ENCODE results near the gene PTPRG. TPM values are rescaled to one million over a fixed set of nuclear protein-coding genes. Genes with fewer than 3 reads are reported as not detected.

Gene PTPRG
- polyA plus RNA-seq, 3 donors, result not detected

DNA sequence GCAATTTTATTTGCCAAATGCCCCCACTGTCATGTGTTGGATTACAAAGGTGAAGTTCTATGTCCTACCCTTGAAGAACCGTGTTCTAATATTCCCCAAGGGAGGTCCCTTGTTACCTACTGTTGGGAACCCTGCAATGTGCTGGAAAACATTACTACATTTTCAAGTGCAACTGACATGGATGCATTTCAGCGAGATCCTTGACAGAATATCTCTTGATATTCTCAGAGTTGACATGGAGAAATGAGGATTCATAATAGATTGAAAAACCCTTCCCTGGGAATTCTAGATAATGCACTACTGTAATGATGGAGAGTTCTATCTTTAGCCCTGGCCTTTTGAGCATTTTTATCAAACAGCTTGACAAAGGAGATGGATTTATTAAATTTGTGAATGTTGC lies 414.6 kb downstream of the PTPRG start:
- Histone ChIP-seq H3K36me3 (replicated peaks in 1 of 2; ENCODE audit: control insufficient read depth in 1 of 2, insufficient read depth in 2 of 2, low read length in 2 of 2) (no peaks in the 10 kb centered on the region), H3K4me2 (replicated peaks; ENCODE audit: extremely low read depth, low read length, poor library complexity, severe bottlenecking) (no peak overlapping the region), H3K4me1 (ENCODE audit: control insufficient read depth in 1 of 2, insufficient read depth in 2 of 2, low read length in 2 of 2) (no peaks in the 10 kb centered on the region), H2AFZ (ENCODE audit: insufficient read depth, low read depth, low read length, poor library complexity, severe bottlenecking) (no peak overlapping the region), H3K9me3 (replicated peaks in 1 of 2; ENCODE audit: control insufficient read depth in 1 of 2, insufficient read depth in 1 of 2, low read length in 2 of 2) (no peaks in the 10 kb centered on the region), H3K27ac (ENCODE audit: low read depth in 1 of 2, low read length in 2 of 2) (no peak overlapping the region), H3K4me3 (replicated peaks in 1 of 3; ENCODE audit: low read depth in 2 of 3, low read length in 3 of 3) (no peak overlapping the region), H4K20me1 (ENCODE audit: insufficient read depth, low read length) (no peaks in the 10 kb centered on the region), H3K27me3 (ENCODE audit: control insufficient read depth in 2 of 2, insufficient read depth in 2 of 2, low read length in 2 of 2) (no peaks in the 10 kb centered on the region), H3K79me2 (ENCODE audit: insufficient read depth, low read length) (no peaks in the 10 kb centered on the region), H3K9ac (ENCODE audit: insufficient read depth, low read length, poor library complexity, severe bottlenecking) (no peak overlapping the region)
- 83% methylated on average over 1 of the region's 2 CpGs for WGBS (ENCODE audit: insufficient coverage)
- Mint-ChIP-seq H3K36me3 (no peaks in the 10 kb centered on the region), H3K4me3 (no peak overlapping the region), H3K9me3 (peaks cover 0 to 10% (median 2%) of the 10 kb centered on the region in 7 donors), H3K27me3 (ENCODE audit: low read depth in 3 of 3) (peaks cover 0 to 2% (median 0%) of the 10 kb centered on the region in 3 donors), H3K27ac (peak overlapping the region in 1 of 7 donors; percentile 22), H3K4me1 (no peaks in the 10 kb centered on the region)
- no peak for TF ChIP-seq CTCF (IDR thresholded peaks at IDR 0.05)
- intact Hi-C loops (cut with micrococcal nuclease), result no loop called here
- no peak for DNase-seq

- Histone ChIP-seq H3K4me2 (replicated peaks; ENCODE audit: extremely low read depth, low read length, poor library complexity, severe bottlenecking) (no peak overlapping the region), H3K9me3 (replicated peaks in 1 of 2; ENCODE audit: control insufficient read depth in 1 of 2, insufficient read depth in 1 of 2, low read length in 2 of 2) (no peaks in the 10 kb centered on the region), H3K27ac (ENCODE audit: low read depth in 1 of 2, low read length in 2 of 2) (no peak overlapping the region), H4K20me1 (ENCODE audit: insufficient read depth, low read length) (no peaks in the 10 kb centered on the region), H3K27me3 (ENCODE audit: control insufficient read depth in 2 of 2, insufficient read depth in 2 of 2, low read length in 2 of 2) (no peaks in the 10 kb centered on the region), H3K9ac (ENCODE audit: insufficient read depth, low read length, poor library complexity, severe bottlenecking) (no peak overlapping the region), H3K4me3 (replicated peaks in 1 of 3; ENCODE audit: low read depth in 2 of 3, low read length in 3 of 3) (no peak overlapping the region), H2AFZ (ENCODE audit: insufficient read depth, low read depth, low read length, poor library complexity, severe bottlenecking) (no peak overlapping the region), H3K36me3 (replicated peaks in 1 of 2; ENCODE audit: control insufficient read depth in 1 of 2, insufficient read depth in 2 of 2, low read length in 2 of 2) (no peaks in the 10 kb centered on the region), H3K79me2 (ENCODE audit: insufficient read depth, low read length) (no peaks in the 10 kb centered on the region), H3K4me1 (ENCODE audit: control insufficient read depth in 1 of 2, insufficient read depth in 2 of 2, low read length in 2 of 2) (no peaks in the 10 kb centered on the region)
- intact Hi-C loops (cut with micrococcal nuclease), result no loop called here
- TF ChIP-seq CTCF (IDR thresholded peaks at IDR 0.05), result no peak
- DNase-seq, result no peak
- H3K27ac Mint-ChIP-seq, result no peak overlapping the region
- no peaks in the 10 kb centered on the region for H3K9me3 Mint-ChIP-seq
- 86% methylated on average over 1 of the region's 8 CpGs for WGBS (ENCODE audit: insufficient coverage)
- H3K4me3 Mint-ChIP-seq, result no peak overlapping the region
- no peaks in the 10 kb centered on the region for H3K4me1 Mint-ChIP-seq
- no peaks in the 10 kb centered on the region for H3K36me3 Mint-ChIP-seq
- peaks cover 0 to 2% (median 0%) of the 10 kb centered on the region in 3 donors for H3K27me3 Mint-ChIP-seq (ENCODE audit: low read depth in 3 of 3)
Observed at GRCh38 chr3:61978460-61979419, 417.4 kb downstream of the PTPRG start.
